ENCODE data around the gene JAM3. TPM values are rescaled to one million over a fixed set of nuclear protein-coding genes. Genes with fewer than 3 reads are reported as not detected.

JAM3 gene
- total RNA-seq, 1 experiment from 2014 or later, result 36.5 TPM

- Histone ChIP-seq H3T11ph (ENCODE audit: low read length) (no peak overlapping the region), H2BK20ac (ENCODE audit: low read depth, low read length, poor library complexity, severe bottlenecking) (no peak overlapping the region), H2BK12ac (ENCODE audit: insufficient read length, low read depth, low read length) (no peak overlapping the region), H3K56ac (ENCODE audit: insufficient read length, low read depth, low read length) (no peak overlapping the region), H4K20me1 (ENCODE audit: control insufficient read depth, insufficient read depth, insufficient read length) (no peaks in the 10 kb centered on the region), H3K9ac (ENCODE audit: extremely low read depth, insufficient read length, low read length) (no peak overlapping the region), H2BK15ac (ENCODE audit: low read depth, low read length) (no peak overlapping the region), H4K8ac (replicated peaks; ENCODE audit: insufficient read length, low read depth, low read length) (no peak overlapping the region), H3K4me1 (ENCODE audit: insufficient read depth, low read length) (no peaks in the 10 kb centered on the region), H2AK5ac (ENCODE audit: insufficient read length, low read length) (no peak overlapping the region), H3K9me3 (ENCODE audit: control insufficient read depth, low read depth, low read length) (no peaks in the 10 kb centered on the region), H3K4me2 (ENCODE audit: insufficient read depth, insufficient read length, low read length) (no peak overlapping the region), H2BK120ac (ENCODE audit: low read depth, low read length, poor library complexity, severe bottlenecking) (no peak overlapping the region), H3K23me2 (ENCODE audit: insufficient read length, low read depth, low read length, poor library complexity, severe bottlenecking) (no peaks in the 10 kb centered on the region), H4K5ac (ENCODE audit: insufficient read length, low read depth, low read length) (no peak overlapping the region), H3K23ac (ENCODE audit: insufficient read length, low read depth, low read length) (no peak overlapping the region), H3K14ac (ENCODE audit: insufficient read depth, low read length) (no peak overlapping the region), H3K79me2 (ENCODE audit: insufficient read depth, low read length) (no peaks in the 10 kb centered on the region), H2BK5ac (ENCODE audit: insufficient read length, low read length) (no peak overlapping the region), H4K91ac (ENCODE audit: insufficient read length, low read depth, low read length) (no peak overlapping the region), H2AFZ (ENCODE audit: low read length) (no peak overlapping the region), H3K27ac (ENCODE audit: insufficient read length, low read depth, low read length) (no peak overlapping the region), H3K4ac (ENCODE audit: low read depth, low read length) (no peak overlapping the region), H3K27me3 (ENCODE audit: insufficient read depth, low read length) (no peaks in the 10 kb centered on the region), H3K79me1 (ENCODE audit: insufficient read depth, low read depth, low read length, poor library complexity, severe bottlenecking) (no peaks in the 10 kb centered on the region), H3K18ac (ENCODE audit: insufficient read length, low read depth, low read length) (no peak overlapping the region)
- H3K36me3 Mint-ChIP-seq (ENCODE audit: insufficient read depth in 1 of 3, low read depth in 3 of 3), result peaks cover 68 to 82% (median 73%) of the 10 kb centered on the region in 3 experiments
- H3K27me3 Mint-ChIP-seq (ENCODE audit: low read depth), result no peaks in the 10 kb centered on the region
- no peak overlapping the region; a peak in 1 of 7 replicates for H3K27ac Mint-ChIP-seq
- DNase-seq, result no peak
- no peak for TF ChIP-seq CTCF (conservative IDR thresholded peaks at IDR 0.05)
- H3K9me3 Mint-ChIP-seq, result peaks cover 3 to 19% of the 10 kb centered on the region in 2 experiments; a peak in 4 of 5 replicates
- no CpG with 5 or more reads among the region's 5 CpGs for WGBS (ENCODE audit: extremely low coverage, insufficient read length, low lambda C conversion rate)
- H3K4me1 Mint-ChIP-seq, result no peaks in the 10 kb centered on the region
- H3K4me3 Mint-ChIP-seq, result no peak overlapping the region
Observed at GRCh38 chr11:134178032-134178674, 109.3 kb downstream of the JAM3 start.

Measured in H9 (cell line).